ENCODE measurements around the gene SUB1.

- TF ChIP-seq POLR2AphosphoS5 (IDR thresholded peaks at IDR 0.05; ENCODE audit: insufficient read depth, low read depth, low read length) (no peak), CTCF (IDR thresholded peaks at IDR 0.05; ENCODE audit: extremely low read depth in 1 of 2, insufficient read depth in 1 of 2, low read depth in 1 of 2, low read length in 2 of 2) (no peak)
Observed at GRCh38 chr5:32551865-32552264, 33.5 kb upstream of the SUB1 start.
